Urothelium cell line (cell line): Measurements from ENCODE around the gene ANKRD1.

ENCODE experiments used
- DNase-seq: peaks from one replicate; pipeline ENCODE4 v3.0.0; 2011; ENCODE audit warnings: low spot score, mixed read lengths
- FAIRE-seq: peaks from 2 replicates; lab custom pipeline; 2011; peaks lifted over from hg19 to GRCh38; lab: Jason Lieb, UNC

Gene ANKRD1

GRCh38 chr10:90865401-90865800 lies 55.5 kb downstream of the ANKRD1 start:
- DNase-seq (peak; percentile 25), FAIRE-seq (no peak)

GRCh38 chr10:90862908-90863514 lies 57.9 kb downstream of the ANKRD1 start:
- DNase-seq, result peak; percentile 30
- no peak for FAIRE-seq
